ENCODE results near the gene SLC9A9.

DNA sequence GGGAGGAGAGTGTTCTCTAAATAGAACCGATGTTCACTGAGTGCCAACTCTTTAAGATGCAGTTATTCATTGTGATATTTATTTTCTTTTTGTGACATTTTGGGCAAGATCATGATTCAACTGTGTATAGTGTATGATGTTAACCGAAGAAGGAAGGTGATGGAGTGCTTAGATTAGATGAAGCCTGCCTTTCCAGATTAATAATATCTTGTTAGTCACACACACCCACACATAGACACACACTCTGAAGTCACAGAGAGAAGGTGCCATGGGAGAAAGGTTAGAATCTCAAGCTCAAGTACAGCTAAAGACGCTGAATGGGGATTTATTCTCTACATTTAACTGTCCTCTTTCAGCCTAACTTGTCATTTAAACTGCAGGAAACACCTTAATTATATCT, 77.0 kb downstream of the SLC9A9 start:
- TF ChIP-seq, protein P1, sequence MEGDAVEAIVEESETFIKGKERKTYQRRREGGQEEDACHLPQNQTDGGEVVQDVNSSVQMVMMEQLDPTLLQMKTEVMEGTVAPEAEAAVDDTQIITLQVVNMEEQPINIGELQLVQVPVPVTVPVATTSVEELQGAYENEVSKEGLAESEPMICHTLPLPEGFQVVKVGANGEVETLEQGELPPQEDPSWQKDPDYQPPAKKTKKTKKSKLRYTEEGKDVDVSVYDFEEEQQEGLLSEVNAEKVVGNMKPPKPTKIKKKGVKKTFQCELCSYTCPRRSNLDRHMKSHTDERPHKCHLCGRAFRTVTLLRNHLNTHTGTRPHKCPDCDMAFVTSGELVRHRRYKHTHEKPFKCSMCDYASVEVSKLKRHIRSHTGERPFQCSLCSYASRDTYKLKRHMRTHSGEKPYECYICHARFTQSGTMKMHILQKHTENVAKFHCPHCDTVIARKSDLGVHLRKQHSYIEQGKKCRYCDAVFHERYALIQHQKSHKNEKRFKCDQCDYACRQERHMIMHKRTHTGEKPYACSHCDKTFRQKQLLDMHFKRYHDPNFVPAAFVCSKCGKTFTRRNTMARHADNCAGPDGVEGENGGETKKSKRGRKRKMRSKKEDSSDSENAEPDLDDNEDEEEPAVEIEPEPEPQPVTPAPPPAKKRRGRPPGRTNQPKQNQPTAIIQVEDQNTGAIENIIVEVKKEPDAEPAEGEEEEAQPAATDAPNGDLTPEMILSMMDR (IDR thresholded peaks at IDR 0.05), result no peak
- TF ChIP-seq POLR2AphosphoS5 (IDR thresholded peaks at IDR 0.05) (no peak), POLR2A (IDR thresholded peaks at IDR 0.05) (no peak)

Measured in breast epithelium (tissue), 3 donors.